Measurements from ENCODE around the gene LRRC8A. TPM values are rescaled to one million over a fixed set of nuclear protein-coding genes. Genes with fewer than 3 reads are reported as not detected.
"Not testable (repeated sequence)": the region's sequence is repeated elsewhere in the genome, so short reads cannot be mapped to it uniquely, and the experiment has no call there.

Gene LRRC8A
- total RNA-seq, 1 donor from 2014 or later = 259 TPM

GRCh38 chr9:128863647-128864046, 18.3 kb upstream of the LRRC8A start:
- DNase-seq (ENCODE audit: low read depth) = peak; percentile 41

GRCh38 chr9:128870128-128870940, 11.6 kb upstream of the LRRC8A start:
- DNase-seq (ENCODE audit: low read depth) (no peak), FAIRE-seq (no peak)
- no peak overlapping the region for H3K4me3 ChIP-seq (ENCODE audit: low read depth, low read length)
- no peaks in the 10 kb centered on the region for H3K36me3 ChIP-seq (ENCODE audit: control insufficient read depth, insufficient read depth, low read length)
- no peak for TF ChIP-seq CTCF (IDR thresholded peaks at IDR 0.05; ENCODE audit: insufficient read depth, low read length, severe bottlenecking)
- no peaks in the 10 kb centered on the region for H3K27me3 ChIP-seq (ENCODE audit: control insufficient read depth, insufficient read depth, low read length)

More at GRCh38 chr9:128863647-128864046, 18.3 kb upstream of the LRRC8A start:
- no peak for FAIRE-seq
- no peaks in the 10 kb centered on the region for H3K27me3 ChIP-seq (ENCODE audit: control insufficient read depth, insufficient read depth, low read length)
- peak; percentile 99 for TF ChIP-seq CTCF (IDR thresholded peaks at IDR 0.05; ENCODE audit: insufficient read depth, low read length, severe bottlenecking)
- no peaks in the 10 kb centered on the region for H3K36me3 ChIP-seq (ENCODE audit: control insufficient read depth, insufficient read depth, low read length)
- no peak overlapping the region for H3K4me3 ChIP-seq (ENCODE audit: low read depth, low read length)

GRCh38 chr9:128870941-128871265, 11.0 kb upstream of the LRRC8A start:
- not testable (repeated sequence) for FAIRE-seq

GRCh38 chr9:128877852-128878251, 4.1 kb upstream of the LRRC8A start:
- Histone ChIP-seq H3K27me3 (ENCODE audit: control insufficient read depth, insufficient read depth, low read length) (no peaks in the 10 kb centered on the region), H3K36me3 (ENCODE audit: control insufficient read depth, insufficient read depth, low read length) (no peaks in the 10 kb centered on the region), H3K4me3 (ENCODE audit: low read depth, low read length) (no peak overlapping the region)
- TF ChIP-seq CTCF (IDR thresholded peaks at IDR 0.05; ENCODE audit: insufficient read depth, low read length, severe bottlenecking) = no peak
- FAIRE-seq (no peak), DNase-seq (ENCODE audit: low read depth) (no peak)

More at GRCh38 chr9:128870941-128871265, 11.0 kb upstream of the LRRC8A start:
- not testable (repeated sequence) for H3K27me3 ChIP-seq (ENCODE audit: control insufficient read depth, insufficient read depth, low read length); DNase-seq (ENCODE audit: low read depth); H3K4me3 ChIP-seq (ENCODE audit: low read depth, low read length); H3K36me3 ChIP-seq (ENCODE audit: control insufficient read depth, insufficient read depth, low read length)

- FAIRE-seq (no peak), DNase-seq (ENCODE audit: low read depth) (peak; percentile 41)
- Histone ChIP-seq H3K36me3 (ENCODE audit: control insufficient read depth, insufficient read depth, low read length) (peaks cover 12% of the 10 kb centered on the region), H3K4me3 (ENCODE audit: low read depth, low read length) (peak overlapping the region; percentile 92), H3K27me3 (ENCODE audit: control insufficient read depth, insufficient read depth, low read length) (no peaks in the 10 kb centered on the region)
- TF ChIP-seq CTCF (IDR thresholded peaks at IDR 0.05; ENCODE audit: insufficient read depth, low read length, severe bottlenecking) = no peak
Observed at GRCh38 chr9:128882677-128883603, 1.0 kb downstream of the LRRC8A start.

GRCh38 chr9:128884164-128884563, 2.2 kb downstream of the LRRC8A start:
- Histone ChIP-seq H3K27me3 (ENCODE audit: control insufficient read depth, insufficient read depth, low read length) (no peaks in the 10 kb centered on the region), H3K36me3 (ENCODE audit: control insufficient read depth, insufficient read depth, low read length) (peaks cover 23% of the 10 kb centered on the region), H3K4me3 (ENCODE audit: low read depth, low read length) (peak overlapping the region; percentile 92)
- DNase-seq (ENCODE audit: low read depth) (no peak), FAIRE-seq (no peak)
- no peak for TF ChIP-seq CTCF (IDR thresholded peaks at IDR 0.05; ENCODE audit: insufficient read depth, low read length, severe bottlenecking)

All from bronchial epithelial cell (primary cell).